Stimulated activated CD4-positive, alpha-beta T cell treated with anti-CD3 and anti-CD28 coated beads, Interleukin-12 subunit alpha, Interleukin-12 subunit beta, amount 100 ng/mL, for 48 hours (primary cell): Measurements from ENCODE around the gene PDGFA.

Experiments
- DNase-seq, 3 donors: peaks; one replicate each; pipeline ENCODE4 v3.0.0-alpha.2; 2020; ENCODE audit warnings: low read depth in 2 of 3, low spot score in 1 of 3

PDGFA gene

DNA sequence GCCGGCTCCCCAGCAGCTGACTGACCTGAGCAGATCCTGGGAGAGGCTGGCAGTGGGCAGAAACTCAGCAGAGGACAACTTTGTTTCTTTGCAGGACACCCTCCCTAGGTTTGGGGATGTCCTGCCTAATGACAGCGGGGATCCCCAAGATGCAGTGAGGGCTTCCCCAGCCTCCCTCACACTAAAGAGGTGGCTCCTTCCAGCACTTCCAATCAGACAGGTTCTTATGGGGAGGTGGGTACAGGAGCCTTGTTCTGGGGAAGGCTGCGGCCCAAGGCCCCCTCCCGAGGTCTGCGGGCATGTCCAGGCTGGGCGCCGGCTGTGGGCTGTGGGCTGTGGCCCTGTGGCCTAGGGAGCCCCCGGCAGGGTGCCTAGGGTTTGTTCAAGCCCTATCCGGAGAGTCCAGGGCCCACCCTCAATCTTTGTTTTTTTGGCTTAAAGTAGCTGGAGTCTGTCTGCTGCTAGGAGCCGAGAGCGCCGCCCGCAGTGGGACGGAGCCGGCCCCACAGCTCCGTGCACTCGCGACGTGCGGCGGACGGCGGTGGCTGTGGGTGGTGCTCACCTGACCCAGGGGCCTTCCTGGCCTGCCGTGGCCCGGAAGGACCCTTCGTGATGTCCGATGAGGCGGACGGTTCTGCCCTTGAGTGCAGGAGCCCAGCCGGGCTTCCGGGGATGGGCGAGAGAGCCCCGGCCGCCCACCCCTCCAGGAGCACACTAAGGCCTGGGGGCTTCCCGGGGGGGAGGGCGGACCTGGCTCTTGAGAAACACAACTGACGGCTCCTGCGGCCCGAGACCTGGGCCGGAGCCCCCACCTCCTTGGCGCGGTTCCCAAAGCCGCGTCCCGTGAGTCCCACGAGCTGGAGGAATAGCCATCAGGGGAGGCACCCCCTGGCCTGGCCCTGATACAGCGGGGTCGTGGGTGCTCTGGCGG lies 57.2 kb downstream of the PDGFA start:
- DNase-seq = no peak

DNA sequence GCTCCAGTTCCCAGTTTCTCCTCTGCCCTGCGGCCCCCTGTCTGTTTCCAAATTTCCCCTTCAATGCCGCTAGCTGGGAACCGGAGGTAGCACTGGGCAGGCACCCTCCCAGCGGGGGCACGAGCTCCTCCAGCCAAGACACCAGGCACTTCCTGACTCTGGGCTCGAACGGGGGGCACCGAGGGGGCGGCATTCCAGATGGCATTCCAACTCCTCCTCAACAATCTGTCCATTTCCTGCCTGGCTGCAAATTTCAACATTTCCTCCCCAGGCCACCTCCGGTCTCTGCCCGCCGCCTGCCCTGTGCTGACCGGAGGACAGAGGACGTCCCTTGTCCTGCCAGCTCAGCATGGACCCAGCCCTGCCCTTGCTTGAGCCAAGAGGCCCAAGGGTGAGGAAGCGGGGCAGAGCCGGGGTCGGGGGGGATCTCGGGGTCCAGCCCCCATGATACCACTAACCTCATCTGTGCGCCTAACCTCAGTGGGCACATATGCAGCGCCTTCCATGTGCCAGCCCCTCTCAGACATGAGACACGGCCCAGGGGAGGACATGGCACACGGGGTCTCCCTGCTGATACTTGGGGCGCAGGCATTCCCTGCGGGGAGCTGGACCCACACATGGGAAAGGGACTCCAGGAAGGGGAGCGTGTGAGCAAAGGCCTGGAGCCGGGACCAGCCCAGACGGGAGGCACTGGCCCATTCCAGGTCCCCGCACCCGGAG lies 58.0 kb downstream of the PDGFA start:
- no peak for DNase-seq

DNA sequence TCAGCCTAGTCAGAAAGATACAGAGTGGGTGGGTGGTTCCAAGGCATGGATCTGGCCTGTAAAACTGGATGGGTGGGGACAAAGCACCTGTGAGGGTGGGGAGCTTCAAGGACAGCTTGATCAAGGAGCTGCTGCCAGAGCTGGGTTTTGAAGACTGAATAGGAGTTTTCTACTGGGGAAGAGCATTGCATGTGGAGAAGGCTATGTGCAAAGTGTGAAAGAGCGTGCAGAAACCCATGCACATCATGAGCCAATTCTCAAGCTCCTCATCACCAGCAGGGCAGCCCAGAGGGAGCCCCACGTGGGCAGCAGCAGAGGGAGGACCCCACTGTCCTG lies 58.6 kb downstream of the PDGFA start:
- DNase-seq = no peak

DNA sequence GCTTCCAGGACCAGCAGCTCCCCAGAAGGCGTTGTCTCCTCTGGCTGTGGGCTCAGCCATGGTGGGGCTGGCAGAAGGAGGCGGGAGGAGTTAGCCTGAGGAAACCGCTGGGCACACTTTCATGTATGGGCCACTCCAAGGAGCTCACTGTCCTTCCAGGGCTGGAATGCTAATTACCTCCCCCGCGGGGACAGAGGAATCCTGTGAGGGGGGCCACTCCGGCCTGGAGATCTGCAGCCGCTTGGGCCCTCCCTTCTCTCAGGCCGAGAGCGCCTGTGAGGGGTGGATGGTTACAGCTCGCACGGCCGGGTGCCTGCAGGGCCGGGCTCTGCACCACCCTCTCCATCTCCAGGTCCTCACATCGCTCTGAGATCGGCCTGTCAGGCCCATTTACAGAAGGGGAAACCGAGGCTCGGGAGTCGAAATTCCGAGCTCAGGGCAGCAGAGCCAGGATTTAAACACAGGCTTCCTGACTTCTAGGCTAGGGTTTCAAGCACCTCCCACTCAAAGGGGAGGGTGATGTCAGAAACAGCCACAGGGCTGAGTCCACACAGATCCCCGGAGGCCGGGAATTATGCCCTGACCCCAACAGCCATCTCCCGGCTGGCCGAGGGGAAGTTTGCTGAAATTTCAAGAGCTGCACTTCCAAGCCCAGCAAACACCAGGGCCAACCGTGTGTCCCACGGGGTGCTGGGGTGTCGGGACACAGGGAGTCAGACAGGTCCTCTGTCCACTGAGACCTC lies 59.1 kb downstream of the PDGFA start:
- no peak for DNase-seq

DNA sequence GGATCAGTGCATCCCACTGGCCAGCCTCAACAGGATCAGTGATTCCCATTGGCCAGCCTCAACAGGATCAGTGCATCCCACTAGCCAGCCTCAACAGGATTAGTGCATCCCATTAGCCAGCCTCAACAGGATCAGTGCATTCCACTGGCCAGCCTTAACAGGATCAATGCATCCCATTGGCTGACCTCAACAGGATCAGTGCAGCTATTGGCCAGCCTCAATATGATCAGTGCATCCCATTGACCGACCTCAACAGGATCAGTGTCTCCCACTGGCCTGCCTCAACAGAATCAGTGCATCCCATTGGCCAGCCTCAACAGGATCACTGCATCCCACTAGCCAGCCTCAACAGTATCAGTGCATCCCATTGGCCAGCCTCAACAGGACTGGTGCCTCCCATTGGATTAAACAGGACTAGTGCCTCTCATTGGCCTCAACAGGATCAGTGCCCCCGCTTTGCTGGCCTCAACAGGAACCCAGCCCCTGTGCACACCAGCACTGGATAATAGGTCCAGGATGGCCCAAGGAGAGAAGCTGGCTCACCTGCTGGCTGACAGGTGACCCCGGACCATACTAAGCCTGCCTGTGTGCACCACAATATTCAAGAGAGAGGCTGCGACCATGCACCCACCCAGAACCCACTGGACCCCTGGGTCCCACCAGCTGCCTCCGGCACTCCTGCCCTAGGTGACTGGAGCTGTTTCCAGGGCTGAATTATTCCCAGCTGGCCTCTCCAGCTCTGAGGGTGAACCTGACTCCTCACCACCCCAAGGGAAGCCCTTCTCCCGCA lies 59.9 kb downstream of the PDGFA start:
- no peak for DNase-seq

DNA sequence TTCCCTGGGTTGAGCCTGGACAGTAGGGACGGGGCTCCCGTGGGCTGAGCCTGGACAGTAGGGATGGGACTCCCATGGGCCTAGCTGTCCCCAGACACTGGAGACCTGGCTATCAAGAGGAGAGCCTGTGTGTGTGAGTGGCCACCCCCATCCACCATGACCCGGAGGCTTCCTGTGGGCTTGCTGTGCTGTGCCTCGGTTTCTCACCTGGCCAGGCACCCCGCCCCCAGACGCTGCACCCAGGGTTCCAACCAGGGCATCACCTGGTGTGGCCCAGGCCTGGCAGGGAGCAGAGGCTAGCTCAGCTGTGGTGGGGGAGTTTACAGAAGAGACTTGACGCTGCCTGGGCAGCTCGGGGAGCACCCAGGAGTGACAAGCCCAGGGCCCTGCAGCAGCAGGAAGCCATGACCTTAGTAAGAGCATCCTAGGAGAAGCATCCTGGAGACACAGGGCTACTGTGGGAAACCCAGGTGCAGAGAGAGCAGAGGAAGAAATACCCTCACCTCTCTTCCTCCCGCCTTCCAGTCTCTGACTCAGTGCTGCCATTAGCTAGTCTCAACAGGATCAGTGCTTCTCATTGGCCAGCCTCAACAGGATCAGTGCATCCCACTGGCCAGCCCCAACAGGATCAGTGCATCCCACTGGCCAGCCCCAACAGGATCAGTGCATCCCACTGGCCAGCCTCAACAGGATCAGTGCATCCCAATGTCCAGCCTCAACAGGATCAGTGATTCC lies 61.0 kb downstream of the PDGFA start:
- no peak for DNase-seq

DNA sequence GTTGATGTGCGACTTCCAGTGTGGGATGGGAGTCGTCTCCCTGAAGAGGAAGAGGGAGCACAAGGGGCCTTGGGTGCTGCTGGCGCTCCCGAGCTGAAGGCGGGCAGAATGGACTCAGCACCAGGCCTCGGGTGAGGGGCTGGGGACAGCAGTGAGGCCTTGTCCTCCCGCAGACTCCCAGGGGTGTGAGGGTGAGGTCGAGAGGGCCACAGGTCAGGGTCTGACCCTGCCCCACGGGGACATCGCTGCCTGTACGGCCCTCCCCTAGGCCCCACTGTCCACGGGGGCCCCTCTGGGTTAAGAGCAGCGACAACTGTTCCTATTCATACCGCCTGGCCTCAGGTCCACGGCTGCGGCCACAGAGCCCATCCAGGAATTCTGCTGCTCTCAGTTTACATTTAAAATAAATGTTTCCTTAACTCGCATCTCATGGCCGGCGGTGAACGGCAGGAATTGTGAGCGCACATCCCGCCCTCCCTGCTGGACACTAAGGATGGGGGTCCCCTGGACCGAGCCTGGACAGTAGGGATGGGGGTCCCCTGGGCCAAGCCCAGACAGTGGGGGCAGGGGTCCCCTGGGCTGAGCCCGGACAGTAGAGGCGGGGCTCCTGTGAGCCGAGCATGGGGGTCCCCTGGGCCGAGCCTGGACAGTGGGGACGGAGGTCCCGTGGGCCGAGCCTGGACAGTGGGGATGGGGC lies 61.7 kb downstream of the PDGFA start:
- no peak for DNase-seq

DNA sequence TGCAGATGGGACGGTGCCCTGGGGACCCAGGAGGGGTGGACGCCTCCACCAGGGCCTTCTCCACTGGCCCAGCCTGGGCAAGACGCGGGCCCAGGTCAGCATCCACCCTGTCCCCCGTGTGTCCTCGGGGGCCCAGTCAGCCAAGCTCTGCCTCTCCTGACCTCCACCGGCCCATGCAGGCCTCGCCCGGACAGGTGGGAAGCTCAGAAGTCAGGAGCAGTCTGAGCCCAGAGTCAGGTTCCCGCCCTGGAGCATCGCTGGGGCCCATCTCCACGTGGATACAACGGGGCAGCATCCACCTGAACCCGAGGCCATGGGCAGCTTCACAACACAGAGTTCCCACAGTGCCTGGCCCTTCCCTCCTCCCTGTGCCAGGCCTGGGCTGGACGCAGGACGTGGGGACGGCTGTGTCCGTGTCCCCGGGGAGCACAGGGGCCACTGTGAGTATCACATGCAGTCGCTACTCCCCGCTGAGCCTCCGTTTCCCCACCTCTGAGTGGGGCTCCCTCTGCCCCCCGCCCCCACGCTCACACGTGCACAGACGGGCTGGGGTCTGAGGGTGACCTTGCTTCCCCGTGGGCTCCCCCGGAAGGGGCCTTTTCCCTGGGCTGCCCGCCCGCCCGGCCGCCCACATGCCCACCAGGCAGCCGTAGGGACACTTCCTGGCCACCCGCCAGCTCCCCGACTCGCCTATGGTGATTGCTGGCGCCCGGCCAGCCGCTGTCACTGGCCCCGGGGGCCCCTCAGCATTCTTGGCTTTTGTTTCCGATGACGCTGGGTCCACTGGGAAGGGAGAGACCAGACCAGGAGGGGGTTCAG lies 64.3 kb downstream of the PDGFA start:
- no peak for DNase-seq

DNA sequence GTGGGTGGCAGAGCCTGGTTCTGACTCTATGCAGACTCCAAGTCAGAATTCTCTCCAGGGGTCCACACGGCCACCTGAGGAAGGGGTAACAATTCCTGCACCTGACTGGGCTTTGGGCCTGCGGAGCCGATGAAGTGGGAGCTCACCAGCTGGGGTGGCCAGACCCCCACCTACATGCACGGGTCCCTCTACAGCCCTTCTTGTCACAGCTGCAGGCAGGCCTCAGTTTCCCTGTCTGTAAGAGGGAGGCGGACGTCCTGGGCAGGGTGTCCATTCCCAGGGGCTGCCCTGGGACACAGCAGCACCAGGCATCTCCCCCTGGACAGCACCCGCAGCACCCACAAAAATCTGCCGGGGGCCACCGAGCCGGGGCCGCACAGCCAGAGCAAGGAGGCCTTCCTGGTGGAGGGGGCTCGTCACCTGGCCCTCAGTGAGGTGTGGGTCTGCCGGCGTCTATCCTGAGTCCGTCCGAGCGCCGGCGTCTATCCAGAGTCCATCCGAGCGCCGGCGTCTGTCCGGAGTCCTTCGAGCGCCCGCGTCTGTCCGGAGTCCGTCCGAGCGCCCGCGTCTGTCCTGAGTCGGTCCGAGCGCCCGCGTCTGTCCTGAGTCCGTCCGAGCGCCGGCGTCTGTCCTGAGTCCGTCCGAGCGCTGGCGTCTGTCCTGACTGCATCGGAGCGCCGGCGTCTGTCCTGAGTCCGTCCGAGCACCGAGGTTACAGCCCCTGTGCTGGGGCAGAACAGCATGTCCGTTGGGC lies 65.1 kb downstream of the PDGFA start:
- DNase-seq = no peak

DNA sequence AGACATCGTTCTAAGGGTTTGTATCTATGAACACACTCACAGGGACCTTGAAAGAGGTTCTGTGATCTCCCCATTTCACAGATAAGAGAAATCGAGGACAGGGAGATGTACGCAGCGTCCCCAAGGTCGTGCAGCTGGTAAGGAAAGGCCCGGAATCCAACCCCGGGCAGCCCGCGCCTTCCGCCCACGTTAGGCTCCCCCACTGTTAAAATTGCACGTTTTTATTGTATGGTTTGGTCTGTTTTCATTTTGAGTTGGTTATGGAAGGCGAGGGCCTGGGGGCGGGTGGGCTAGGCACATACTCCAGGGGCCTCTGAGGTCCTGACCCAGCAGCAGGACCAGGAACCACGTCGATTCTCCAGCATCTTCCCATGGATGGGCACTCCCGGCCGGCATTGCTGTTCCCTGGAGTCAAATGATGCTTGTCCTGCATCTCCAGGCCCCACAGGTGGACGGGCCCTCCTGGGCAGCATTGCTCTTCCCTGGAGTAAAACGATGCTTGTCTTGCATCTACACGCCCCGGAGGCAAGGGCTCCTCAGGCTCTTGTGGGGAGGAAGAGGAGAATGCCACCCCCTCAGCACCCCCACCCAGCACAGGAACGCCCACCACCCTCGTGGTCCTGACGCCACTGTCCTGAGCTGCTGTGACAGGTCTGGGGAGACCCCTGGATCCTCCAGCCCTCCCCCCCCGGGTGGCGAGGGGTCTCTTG lies 65.9 kb downstream of the PDGFA start:
- no peak for DNase-seq

DNA sequence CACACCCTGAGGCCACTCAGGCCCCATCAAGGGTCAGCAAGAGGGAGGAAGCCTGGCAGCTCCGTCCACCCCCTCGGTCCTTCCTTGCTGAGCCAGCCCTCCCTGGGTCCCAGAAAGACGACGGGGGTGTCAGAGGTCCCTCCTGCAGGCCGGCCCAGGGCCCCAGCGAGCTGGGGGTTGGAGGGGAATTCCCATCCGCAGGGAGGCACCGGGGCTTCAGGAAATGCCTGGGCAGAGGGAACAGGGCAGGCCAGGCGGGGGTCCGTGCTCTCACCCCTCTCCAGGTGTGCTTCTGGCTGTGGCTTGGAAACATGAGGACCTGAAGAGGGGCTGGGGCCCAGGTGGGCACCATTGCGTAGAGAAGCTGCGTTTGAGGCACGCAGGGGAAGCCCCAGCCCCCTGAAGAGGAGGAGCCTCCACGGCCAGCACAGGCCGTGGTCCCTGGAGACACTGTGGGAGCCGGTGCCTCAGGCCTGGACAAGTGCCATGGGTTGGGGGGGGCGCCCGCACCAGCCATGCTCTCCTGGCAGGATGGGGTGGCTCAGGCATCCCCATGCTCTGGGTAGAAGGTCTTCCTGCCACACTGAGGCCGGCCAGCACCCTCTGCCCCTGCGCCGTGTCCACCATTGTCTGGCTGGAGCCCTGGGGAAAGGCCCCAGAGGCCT lies 66.7 kb downstream of the PDGFA start:
- DNase-seq = no peak

DNA sequence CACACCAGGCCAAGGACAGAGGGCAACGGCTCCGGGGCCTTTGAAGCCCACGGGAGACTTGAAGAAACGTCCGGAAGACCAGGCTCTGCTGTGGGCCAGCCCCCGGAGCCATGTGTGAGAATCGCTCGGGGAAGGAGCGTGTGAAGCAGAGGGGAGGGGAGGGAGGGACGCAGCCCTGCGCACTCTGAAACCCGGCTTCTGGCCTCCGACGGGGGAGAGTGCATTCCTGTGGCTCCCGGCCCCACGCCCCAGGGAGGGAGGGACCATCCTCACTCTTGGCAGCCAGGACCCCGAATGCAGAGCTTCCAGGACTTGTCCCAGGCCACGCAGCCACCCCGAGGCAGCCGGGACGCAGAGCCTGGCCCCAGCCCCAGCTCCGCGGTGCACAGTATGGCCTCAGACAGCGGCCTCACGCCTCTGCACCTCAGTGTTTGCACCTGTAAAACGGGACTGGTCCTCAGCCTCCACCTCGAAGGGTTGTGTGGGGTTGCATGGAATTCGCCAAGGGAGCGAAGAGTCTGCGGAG lies 67.4 kb downstream of the PDGFA start:
- no peak for DNase-seq

DNA sequence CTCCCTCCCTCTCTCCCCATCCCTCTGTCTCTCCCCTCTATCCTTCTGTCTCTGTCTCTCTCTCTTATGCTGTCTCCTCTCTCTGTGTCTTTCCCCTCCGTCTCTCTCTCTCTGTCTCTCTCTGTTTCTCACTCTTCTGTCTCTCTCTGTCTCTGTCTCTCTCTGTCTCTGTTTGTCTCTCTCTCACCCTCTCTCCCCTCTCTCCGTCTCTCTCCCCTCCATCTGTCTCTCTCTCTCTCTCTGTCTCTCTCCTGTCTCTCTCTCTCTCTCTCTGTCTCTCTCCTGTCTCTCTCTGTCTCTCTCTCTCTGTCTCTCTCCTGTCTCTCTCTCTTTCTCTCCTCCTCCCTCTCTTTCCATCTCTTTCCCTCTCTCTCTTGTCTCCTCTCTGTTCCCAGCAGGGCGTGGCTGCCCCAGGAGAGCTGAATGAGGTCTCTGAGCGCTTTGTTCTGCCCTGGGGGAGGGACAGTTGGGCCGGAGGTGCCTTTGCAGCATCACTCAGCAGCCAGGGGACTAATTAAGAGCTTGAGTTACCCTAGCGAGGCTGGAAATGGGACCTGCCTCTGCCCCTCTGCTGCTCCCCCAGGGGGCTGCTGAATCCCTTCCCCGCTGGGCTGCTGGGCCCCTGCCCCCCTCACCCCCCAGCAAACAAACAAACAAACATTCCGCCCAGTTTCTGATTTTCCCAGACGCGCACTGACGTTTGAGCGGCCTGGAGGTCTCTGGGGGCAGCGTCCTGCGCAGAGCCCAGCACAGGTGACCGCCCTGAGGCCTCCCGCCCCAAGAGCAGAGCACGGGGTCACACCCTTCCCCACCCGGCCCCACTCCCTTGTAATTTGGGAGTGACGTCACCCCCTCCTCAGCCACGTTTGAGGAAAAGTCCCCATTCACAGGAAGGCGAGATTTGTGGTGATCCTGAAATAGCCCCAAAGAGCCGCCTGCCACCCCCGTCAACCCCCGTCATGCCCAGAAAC lies 68.1 kb downstream of the PDGFA start:
- DNase-seq = no peak

DNA sequence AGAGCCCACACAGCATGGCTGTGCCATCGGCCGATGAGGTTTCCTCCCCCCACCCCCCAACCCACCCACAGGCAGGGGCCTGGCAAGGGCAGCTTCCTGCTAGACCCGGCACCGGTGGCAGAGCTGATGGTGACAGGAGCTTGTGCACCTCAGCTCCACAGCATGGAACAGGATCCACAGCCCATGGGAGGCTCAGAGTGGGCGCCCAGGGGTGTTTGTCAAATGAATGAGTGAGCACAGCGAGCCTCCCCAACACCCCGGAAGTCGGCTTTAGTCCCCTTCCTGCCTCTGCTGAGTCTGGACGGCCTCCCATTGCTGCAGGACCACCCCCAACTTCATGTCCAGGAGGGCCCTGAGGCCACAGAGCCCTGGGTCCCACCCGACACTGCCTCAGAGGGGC lies 68.9 kb downstream of the PDGFA start:
- no peak for DNase-seq

DNA sequence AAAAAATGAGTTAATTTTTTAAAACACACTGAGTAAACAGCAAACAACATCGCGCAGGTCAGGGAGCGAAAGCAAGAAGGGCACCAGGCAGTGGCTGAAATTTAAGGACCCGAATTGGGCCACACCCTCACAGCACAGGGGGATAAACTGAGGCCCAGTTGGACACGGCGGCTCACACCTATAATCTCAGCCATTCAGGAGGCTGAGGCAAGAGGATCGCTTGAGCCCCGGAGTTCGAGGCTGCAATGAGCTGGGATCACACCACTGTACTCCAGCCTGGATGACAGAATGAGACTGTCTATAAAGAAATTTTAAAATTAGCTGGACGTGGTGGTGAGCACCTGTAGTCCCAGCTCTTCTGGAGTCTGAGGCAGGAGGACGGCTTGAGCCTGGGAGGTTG lies 69.6 kb downstream of the PDGFA start:
- no peak for DNase-seq
